ENCODE results near the gene SECTM1.

The SECTM1 gene

GRCh38 chr17:82327289-82327688 is 6.3 kb downstream of the SECTM1 start:
- no peak for DNase-seq

DNA sequence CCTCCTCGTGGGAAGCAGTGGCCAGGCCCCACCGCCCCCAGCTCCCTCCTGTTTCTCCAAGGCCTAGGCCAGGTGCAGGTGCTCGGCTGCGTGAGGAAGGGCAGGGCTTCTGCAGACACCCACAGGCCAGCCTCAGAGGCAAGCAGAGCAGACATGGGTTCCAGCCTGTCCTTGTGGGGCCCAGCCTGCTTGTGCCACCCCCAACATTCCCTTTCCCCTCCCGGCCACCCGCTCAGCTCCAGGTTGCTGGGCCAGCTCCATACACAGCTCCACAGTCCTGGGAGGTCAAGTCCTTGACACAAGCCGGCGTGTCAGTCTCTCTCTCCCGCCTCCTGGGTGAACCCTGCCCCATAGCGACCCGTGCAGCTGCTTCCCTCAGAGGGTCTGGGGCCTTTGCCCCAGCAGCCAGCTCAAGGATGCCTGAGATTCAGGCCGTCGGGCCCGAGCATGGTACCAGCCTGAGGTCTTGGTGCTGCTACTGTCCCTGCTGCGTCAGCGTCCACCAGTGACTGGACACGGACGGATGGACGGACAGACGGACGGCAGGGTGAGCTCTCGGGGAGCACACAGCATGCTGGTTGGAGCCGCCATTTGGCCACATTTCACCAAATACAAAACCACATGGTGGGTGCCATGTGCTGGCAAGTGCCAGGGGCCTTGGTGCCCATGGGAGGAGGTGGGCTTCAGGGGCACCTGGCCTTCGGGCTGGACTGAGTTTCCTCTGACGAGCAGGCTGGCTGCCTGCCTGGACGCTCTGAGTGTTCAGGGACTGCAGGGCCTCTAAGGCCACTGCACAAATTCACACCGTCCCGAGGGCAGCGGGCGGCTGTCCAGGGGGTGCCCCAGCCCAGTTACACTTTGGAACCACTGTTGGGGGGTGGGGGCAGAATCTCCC is 8.0 kb downstream of the SECTM1 start:
- no peak for DNase-seq

- no peak for DNase-seq
Observed at GRCh38 chr17:82324566-82325285, 8.8 kb downstream of the SECTM1 start.

GRCh38 chr17:82323514-82324234 is 9.9 kb downstream of the SECTM1 start:
- DNase-seq = no peak

DNA sequence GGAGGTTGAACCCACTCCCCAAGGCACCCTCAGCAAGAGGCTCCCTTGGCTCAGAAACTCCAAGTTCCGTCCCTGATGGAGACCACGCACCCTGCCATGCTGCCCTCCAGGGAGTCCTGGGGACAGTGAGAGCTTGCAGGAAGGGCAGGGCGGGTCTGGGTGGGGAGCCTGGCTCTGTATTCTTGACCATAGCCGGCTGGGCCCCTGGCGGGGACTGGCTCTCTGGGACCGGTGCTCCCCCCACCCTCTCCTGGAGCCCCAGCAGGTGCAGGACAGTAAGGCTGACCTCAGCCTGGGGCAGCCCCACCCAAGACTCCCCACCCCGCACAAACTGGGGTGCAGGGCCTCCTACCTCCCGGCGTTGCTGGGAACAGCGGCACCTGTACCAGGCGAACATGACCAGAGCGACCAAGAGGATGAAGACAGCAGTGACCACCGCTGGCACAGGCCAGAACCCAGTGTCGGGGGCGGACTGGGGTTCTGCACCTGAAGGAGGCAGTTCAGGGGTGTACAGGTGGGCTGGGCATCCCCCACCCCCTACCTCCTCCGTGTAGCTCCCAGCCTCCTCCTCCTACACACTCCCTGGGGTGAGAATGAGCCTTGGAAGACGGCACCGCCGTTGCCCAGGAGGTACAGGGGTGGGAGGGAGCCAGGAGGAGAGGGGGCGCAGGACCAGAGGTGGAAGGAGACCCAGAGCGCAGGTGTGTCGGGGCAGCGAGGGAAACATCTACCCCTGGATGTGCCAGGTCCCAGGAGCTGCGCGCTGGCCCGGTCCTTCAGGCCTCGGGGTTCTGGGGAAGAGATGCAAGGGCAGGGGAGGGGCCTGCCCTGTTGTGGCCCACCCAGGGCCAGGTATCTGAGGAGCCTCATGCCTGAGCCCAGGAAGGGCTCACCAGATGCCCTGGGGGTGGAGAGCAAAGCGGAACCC is 10.8 kb downstream of the SECTM1 start:
- no peak for DNase-seq

DNA sequence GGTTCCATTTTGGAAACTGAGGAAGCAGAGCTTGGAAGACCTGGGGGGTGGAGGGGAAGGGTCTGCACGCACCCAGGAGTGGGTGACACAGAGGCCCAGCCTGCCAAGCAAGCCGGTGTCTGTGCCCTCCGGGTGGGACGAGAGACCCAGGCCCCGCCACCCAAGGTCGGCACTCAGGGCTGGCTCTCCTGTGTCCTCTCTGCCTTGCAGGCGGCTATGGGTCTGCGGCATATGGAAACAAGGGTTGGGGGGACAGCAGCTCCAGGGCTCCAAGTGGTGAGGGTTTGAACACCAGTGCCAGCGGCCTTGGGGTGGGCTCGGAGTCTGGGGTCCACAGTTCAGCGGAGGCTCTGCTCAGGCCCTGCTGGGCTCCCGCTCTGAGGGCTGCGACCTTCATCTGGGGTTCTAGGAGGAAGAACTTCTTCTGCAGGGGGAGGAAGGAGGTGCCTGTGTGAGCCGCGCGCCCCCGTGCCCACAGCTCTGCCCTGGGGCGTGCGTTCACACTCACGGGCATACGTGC is 11.6 kb downstream of the SECTM1 start:
- DNase-seq = no peak

DNA sequence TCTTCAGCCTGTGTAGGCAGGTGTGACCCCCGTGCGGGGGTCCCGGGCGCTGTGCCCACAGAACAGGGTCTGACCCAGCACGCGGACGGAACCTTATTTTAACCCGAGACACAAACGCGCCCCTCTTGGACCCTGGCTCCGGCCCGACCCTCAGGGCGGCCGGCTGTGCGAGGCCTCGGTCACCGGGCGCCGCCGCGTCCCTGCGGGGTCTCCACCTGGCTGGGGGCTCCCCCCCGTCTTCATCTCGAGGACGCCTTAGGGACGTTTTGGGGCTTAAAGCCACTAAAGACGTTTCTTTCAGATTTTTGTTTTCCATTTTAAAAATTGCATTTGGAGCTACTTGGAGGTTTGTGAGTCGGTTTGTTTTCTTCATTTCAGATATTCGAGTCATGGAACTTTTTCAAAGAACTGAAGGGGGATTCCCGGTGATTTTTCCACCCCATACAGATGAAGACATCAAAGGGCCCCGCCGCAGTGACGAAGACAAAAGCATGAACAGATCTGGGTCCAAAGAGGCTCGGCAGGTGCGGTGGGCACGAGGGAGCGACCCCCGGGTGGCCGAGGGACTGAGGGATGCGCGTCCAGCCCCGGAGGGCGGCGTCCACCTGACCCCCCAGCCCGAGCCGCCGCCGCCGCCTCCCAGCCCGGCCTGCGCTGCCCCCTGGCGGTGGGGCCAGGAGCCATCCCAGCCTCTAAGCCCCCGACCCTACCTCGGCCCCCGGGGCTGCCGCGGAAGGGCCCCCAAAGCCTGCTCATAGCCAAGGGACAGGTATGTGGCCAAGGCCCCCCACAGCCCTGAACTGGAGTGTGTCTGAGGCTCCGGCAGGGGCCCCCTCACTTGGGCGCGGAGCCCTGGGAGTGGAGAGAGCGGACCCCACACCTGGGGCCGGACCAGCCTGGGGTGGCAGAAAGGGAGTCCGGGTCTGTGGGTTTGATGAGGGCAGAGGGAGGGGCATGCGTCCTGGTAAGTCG is 12.3 kb downstream of the SECTM1 start:
- no peak for DNase-seq

DNA sequence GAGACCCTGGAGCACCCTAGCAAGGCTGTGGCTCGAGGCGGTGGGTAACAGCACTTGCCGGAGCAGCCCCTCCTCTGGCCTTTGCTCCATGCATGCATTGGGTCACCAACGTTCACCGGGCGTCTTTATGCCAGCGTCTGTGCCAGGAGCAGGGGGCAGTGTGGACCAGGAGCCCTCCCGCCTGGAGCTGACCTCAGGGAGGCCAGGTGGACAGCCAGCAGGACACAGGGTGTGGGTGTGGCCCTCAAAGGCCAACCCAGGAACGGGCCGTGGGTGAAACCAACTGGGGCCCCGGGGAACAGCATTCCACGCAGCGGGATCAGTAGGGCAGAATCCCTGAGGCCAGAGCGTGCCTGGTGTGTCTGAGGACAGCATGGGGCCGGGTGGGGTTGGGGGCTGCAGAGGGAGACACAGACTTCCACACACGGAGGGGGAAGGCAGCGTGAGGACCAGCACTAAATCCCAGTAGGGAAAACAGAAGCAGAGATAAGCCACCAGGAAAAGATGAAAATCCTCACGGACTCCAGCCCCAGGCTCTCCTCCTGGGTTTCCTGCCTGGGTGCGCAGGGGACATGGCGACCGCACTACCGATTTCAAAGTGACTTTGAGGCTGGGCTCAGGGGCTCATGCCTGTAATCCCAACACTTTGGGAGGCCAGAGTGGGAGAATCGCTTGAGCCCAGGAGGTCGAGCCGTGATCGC is 13.3 kb downstream of the SECTM1 start:
- DNase-seq = no peak

DNA sequence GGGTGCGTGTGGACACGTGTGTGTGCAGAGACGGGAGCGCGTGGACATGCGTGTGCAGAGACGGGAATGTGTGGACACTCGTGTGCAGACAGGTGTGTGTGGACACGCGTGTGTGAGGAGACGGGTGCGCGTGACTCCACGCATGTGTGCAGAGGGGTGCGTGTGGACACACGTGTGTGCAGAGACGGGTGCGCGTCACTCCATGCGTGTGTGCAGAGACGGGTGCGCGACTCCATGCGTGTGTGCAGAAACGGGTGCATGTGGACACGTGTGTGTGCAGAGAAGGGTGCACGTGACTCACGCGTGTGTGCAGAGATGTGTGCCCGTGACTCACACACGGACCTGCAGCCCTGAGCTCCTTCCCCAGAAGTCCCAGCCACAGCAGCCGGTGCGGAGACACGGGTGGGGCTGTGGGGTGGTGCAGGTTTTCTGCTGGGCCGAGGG is 13.9 kb downstream of the SECTM1 start:
- DNase-seq = no peak

GRCh38 chr17:82318772-82319606 is 14.6 kb downstream of the SECTM1 start:
- no peak for DNase-seq

- no peak for DNase-seq
Observed at GRCh38 chr17:82318169-82318498, 15.4 kb downstream of the SECTM1 start.

- DNase-seq = no peak
Observed at GRCh38 chr17:82317394-82318168, 16.0 kb downstream of the SECTM1 start, which contains the start of gene CD7. Gene CD7, minus strand, starts transcription at chr17:82317608. Its CDS starts 113 bp downstream, at chr17:82317495.

DNA sequence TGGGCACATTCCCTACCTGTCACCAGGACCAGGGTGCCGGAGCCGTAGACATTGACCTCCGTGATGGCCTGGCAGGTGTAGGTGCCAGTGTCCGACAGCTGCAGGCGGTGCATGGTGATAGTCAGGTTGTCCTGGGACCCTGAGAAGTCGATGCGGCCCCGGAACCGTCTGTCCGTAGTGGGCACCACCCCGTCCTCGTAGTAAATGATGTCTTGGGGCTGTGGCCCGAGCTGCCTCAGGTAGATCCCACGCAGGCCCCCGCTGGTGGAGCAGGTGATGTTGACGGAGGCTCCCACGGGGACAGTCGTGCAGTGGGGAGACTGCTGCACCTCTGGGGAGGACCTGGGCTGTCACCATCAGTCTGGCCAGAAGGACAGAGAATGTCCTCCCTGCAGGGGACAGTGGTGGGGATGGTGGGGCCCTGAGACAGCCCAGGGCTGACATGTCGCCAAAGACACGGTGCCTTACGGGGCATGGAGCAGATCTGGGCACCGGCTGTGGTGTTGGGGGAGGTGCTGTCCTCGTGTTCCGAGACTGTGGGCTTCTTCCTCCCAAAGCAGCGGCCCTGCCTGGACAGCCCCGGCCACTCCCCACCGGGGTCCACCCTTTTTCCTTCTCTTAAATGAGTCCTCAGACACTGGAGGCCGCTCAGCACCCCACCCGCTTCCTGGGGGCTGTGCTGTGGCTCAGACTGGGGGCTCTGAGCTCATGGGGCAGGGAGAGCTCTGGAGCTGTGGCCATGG is 16.7 kb downstream of the SECTM1 start:
- no peak for DNase-seq

- DNase-seq = no peak
Observed at GRCh38 chr17:82315703-82316358, 17.7 kb downstream of the SECTM1 start.

- no peak for DNase-seq
Observed at GRCh38 chr17:82314727-82315605, 18.6 kb downstream of the SECTM1 start.
